ENCODE data around the gene HDAC4. TPM values are rescaled to one million over a fixed set of nuclear protein-coding genes. Genes with fewer than 3 reads are reported as not detected.

HDAC4 gene
- polyA plus RNA-seq, 1 donor (not counting 4 experiments of a cell fraction or from before 2014, with no cell fraction given), result 2.9 TPM

DNA sequence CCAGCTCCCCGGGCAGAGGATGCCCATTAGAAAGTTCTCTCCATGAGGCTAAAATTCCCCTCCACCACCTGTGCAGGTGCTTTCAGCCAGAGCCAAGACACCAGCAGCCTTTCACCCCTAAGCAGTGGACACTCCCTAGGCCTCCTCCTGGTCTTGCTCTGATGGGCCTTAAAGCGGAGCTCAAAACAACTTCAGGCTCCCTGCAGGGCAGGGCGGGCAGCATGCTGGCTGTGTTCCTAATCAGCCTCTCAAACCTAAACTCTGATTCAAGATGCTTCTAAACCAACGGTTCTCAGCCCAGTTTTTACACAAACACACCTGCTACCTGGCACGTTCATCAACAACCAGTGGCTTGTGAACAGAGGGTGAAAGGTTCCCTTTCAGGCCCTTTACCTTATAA is 298.6 kb downstream of the HDAC4 start:
- dilution Hi-C loops (cut with MboI; ENCODE audit: extremely low pct_ligation_motif_present, low sequenced_read_pairs), result no loop called here
- no peak for FAIRE-seq

DNA sequence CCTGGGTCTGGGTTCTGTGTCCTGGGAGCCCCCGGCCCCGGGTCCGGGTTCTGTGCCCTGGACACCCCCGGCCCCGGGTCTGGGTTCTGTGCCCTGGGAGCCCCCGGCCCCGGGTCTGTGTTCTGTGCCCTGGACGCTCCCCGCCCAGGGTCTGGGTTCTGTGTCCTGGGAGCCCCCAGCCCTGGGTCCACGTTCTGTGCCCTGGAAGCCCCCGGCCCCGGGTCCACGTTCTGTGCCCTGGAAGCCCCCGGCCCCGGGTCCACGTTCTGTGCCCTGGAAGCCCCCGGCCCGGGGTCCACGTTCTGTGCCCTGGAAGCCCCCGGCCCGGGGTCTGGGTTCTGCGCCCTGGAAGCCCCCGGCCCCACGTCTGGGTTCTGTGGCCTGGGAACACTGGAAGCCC is 299.0 kb downstream of the HDAC4 start:
- Histone ChIP-seq H3K9me3 (ENCODE audit: control insufficient read depth, low read depth, low read length) (no peaks in the 10 kb centered on the region), H3K4me3 (ENCODE audit: control insufficient read depth in 2 of 3, extremely low read depth in 1 of 3, insufficient read depth in 2 of 3, low read depth in 1 of 3, low read length in 3 of 3) (no peak overlapping the region), H3K4me2 (ENCODE audit: control insufficient read depth, extremely low read depth, insufficient read depth, low read depth, low read length) (no peak overlapping the region), H3K79me2 (ENCODE audit: control insufficient read depth, insufficient read depth, low read length) (no peaks in the 10 kb centered on the region), H3K27me3 (ENCODE audit: control insufficient read depth, extremely low read depth, insufficient read depth, low read length) (no peaks in the 10 kb centered on the region), H3K4me1 (ENCODE audit: control insufficient read depth, extremely low read depth, insufficient read depth, low read length) (peaks cover 16% of the 10 kb centered on the region), H3K36me3 (ENCODE audit: control insufficient read depth in 2 of 2, extremely low read depth in 1 of 2, insufficient read depth in 2 of 2, low read length in 2 of 2) (peaks cover 0 to 4% of the 10 kb centered on the region in 2 experiments), H2AFZ (ENCODE audit: control insufficient read depth, low read length) (no peak overlapping the region), H3K9ac (ENCODE audit: control insufficient read depth, extremely low read depth, insufficient read depth, low read length) (no peak overlapping the region), H4K20me1 (ENCODE audit: control insufficient read depth, extremely low read depth, insufficient read depth, low read length) (no peaks in the 10 kb centered on the region), H3K9me1 (ENCODE audit: control insufficient read depth, extremely low read depth, insufficient read depth, low read length) (no peaks in the 10 kb centered on the region), H3K27ac (ENCODE audit: control insufficient read depth, insufficient read depth, low read length) (no peak overlapping the region)
- FAIRE-seq (no peak), DNase-seq (ENCODE audit: low read depth, low spot score) (no peak)
- no peak for TF ChIP-seq EZH2 (IDR thresholded peaks at IDR 0.05; ENCODE audit: low read length)
- TF ChIP-seq, protein P1, sequence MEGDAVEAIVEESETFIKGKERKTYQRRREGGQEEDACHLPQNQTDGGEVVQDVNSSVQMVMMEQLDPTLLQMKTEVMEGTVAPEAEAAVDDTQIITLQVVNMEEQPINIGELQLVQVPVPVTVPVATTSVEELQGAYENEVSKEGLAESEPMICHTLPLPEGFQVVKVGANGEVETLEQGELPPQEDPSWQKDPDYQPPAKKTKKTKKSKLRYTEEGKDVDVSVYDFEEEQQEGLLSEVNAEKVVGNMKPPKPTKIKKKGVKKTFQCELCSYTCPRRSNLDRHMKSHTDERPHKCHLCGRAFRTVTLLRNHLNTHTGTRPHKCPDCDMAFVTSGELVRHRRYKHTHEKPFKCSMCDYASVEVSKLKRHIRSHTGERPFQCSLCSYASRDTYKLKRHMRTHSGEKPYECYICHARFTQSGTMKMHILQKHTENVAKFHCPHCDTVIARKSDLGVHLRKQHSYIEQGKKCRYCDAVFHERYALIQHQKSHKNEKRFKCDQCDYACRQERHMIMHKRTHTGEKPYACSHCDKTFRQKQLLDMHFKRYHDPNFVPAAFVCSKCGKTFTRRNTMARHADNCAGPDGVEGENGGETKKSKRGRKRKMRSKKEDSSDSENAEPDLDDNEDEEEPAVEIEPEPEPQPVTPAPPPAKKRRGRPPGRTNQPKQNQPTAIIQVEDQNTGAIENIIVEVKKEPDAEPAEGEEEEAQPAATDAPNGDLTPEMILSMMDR (optimal IDR thresholded peaks at IDR 0.05 in 1 of 3, IDR thresholded peaks at IDR 0.05 in 1 of 3, conservative IDR thresholded peaks at IDR 0.05 in 1 of 3; ENCODE audit: extremely low read depth in 1 of 3, insufficient read depth in 2 of 3, low read length in 3 of 3), result no peak
- dilution Hi-C loops (cut with MboI; ENCODE audit: extremely low pct_ligation_motif_present, low sequenced_read_pairs), result no loop called here

More for the DNA sequence above, 298.6 kb downstream of the HDAC4 start:
- Histone ChIP-seq H3K4me3 (ENCODE audit: control insufficient read depth in 2 of 3, extremely low read depth in 1 of 3, insufficient read depth in 2 of 3, low read depth in 1 of 3, low read length in 3 of 3) (no peak overlapping the region), H3K27me3 (ENCODE audit: control insufficient read depth, extremely low read depth, insufficient read depth, low read length) (no peaks in the 10 kb centered on the region), H3K9ac (ENCODE audit: control insufficient read depth, extremely low read depth, insufficient read depth, low read length) (no peak overlapping the region), H3K9me3 (ENCODE audit: control insufficient read depth, low read depth, low read length) (no peaks in the 10 kb centered on the region), H3K9me1 (ENCODE audit: control insufficient read depth, extremely low read depth, insufficient read depth, low read length) (no peaks in the 10 kb centered on the region), H3K4me1 (ENCODE audit: control insufficient read depth, extremely low read depth, insufficient read depth, low read length) (peaks cover 16% of the 10 kb centered on the region), H2AFZ (ENCODE audit: control insufficient read depth, low read length) (no peak overlapping the region), H3K36me3 (ENCODE audit: control insufficient read depth in 2 of 2, extremely low read depth in 1 of 2, insufficient read depth in 2 of 2, low read length in 2 of 2) (peaks cover under 1 to 4% of the 10 kb centered on the region in 2 experiments), H4K20me1 (ENCODE audit: control insufficient read depth, extremely low read depth, insufficient read depth, low read length) (no peaks in the 10 kb centered on the region), H3K79me2 (ENCODE audit: control insufficient read depth, insufficient read depth, low read length) (no peaks in the 10 kb centered on the region), H3K27ac (ENCODE audit: control insufficient read depth, insufficient read depth, low read length) (no peak overlapping the region), H3K4me2 (ENCODE audit: control insufficient read depth, extremely low read depth, insufficient read depth, low read depth, low read length) (no peak overlapping the region)
- no peak for DNase-seq (ENCODE audit: low read depth, low spot score)
- TF ChIP-seq, protein P1 (optimal IDR thresholded peaks at IDR 0.05 in 1 of 3, IDR thresholded peaks at IDR 0.05 in 1 of 3, conservative IDR thresholded peaks at IDR 0.05 in 1 of 3; ENCODE audit: extremely low read depth in 1 of 3, insufficient read depth in 2 of 3, low read length in 3 of 3), result no peak
- no peak for TF ChIP-seq EZH2 (IDR thresholded peaks at IDR 0.05; ENCODE audit: low read length)
